ENCODE measurements around the gene MEFV. TPM values are rescaled to one million over a fixed set of nuclear protein-coding genes. Genes with fewer than 3 reads are reported as not detected.

The MEFV gene
- total and polyA plus RNA-seq, 10 of the 15 experiments (the other 5 are each of a cell fraction or from before 2014, with no cell fraction given) = 0.03 to 0.11 (median 0.09) TPM; not detected in 5

DNA sequence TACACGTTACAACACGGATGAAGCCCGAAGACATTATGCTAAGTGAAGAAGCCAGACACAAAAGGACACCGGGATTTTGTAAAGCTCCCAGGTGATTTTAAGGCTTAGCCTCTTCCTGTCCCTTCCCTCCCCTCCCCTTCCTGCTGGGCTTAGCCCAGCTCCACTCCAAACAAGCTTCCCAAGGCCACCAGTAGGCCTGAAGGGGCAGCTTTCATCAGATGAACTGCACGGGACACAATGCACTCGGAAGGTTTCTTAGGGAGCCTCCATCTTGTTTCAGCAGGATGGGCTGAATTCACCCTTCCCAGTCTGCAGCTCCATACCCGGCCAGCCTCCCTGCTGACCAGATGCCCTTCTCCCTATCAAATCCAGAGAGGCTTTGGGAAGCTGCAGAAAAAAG is 10.4 kb downstream of the MEFV start:
- ChIA-PET CTCF (no interaction called here), SMC1A (ENCODE audit: uncharacterized antibody, unreplicated experiment) (no interaction called here), RAD21 (ENCODE audit: unreplicated experiment) (no interaction called here), POLR2A (no interaction called here)
- no peaks in the 10 kb centered on the region for H3K79me2 ChIP-seq (ENCODE audit: control insufficient read depth, insufficient read depth, low read length)
- H3K9ac ChIP-seq (ENCODE audit: control insufficient read depth, insufficient read depth, low read length) = no peak overlapping the region
- ATAC-seq (no peak), DNase-seq (ENCODE audit: low read depth, low spot score) (no peak), FAIRE-seq (no peak)
- WGBS (ENCODE audit: insufficient coverage, insufficient replicate concordance, low lambda C conversion rate, missing lambda C conversion rate) = 62% methylated on average over 7 of the region's 7 CpGs
- TF ChIP-seq, protein P1, sequence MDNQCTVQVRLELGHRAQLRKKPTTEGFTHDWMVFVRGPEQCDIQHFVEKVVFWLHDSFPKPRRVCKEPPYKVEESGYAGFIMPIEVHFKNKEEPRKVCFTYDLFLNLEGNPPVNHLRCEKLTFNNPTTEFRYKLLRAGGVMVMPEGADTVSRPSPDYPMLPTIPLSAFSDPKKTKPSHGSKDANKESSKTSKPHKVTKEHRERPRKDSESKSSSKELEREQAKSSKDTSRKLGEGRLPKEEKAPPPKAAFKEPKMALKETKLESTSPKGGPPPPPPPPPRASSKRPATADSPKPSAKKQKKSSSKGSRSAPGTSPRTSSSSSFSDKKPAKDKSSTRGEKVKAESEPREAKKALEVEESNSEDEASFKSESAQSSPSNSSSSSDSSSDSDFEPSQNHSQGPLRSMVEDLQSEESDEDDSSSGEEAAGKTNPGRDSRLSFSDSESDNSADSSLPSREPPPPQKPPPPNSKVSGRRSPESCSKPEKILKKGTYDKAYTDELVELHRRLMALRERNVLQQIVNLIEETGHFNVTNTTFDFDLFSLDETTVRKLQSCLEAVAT (IDR thresholded peaks at IDR 0.05) = no peak
- TF ChIP-seq NR2F1 (conservative IDR thresholded peaks at IDR 0.05) = no peak
- TF ChIP-seq IKZF1 (conservative IDR thresholded peaks at IDR 0.05) = no peak
- TF ChIP-seq MYB (IDR thresholded peaks at IDR 0.05; ENCODE audit: borderline replicate concordance, low read depth, low read length) = no peak
- TF ChIP-seq MTA3 (IDR thresholded peaks at IDR 0.05; ENCODE audit: borderline replicate concordance, low read length) = no peak
- no peak for TF ChIP-seq KDM1A (IDR thresholded peaks at IDR 0.05; ENCODE audit: borderline replicate concordance)
- no peak for TF ChIP-seq SMAD1 (IDR thresholded peaks at IDR 0.05; ENCODE audit: low read depth, partially characterized antibody)
- no peak for TF ChIP-seq ZNF274 (IDR thresholded peaks at IDR 0.05; ENCODE audit: insufficient read depth, insufficient read length)
- no peak for TF ChIP-seq RAD51 (IDR thresholded peaks at IDR 0.05)
- TF ChIP-seq, protein P2, sequence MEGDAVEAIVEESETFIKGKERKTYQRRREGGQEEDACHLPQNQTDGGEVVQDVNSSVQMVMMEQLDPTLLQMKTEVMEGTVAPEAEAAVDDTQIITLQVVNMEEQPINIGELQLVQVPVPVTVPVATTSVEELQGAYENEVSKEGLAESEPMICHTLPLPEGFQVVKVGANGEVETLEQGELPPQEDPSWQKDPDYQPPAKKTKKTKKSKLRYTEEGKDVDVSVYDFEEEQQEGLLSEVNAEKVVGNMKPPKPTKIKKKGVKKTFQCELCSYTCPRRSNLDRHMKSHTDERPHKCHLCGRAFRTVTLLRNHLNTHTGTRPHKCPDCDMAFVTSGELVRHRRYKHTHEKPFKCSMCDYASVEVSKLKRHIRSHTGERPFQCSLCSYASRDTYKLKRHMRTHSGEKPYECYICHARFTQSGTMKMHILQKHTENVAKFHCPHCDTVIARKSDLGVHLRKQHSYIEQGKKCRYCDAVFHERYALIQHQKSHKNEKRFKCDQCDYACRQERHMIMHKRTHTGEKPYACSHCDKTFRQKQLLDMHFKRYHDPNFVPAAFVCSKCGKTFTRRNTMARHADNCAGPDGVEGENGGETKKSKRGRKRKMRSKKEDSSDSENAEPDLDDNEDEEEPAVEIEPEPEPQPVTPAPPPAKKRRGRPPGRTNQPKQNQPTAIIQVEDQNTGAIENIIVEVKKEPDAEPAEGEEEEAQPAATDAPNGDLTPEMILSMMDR (IDR thresholded peaks at IDR 0.05 in 2 of 3, conservative IDR thresholded peaks at IDR 0.05 in 1 of 3; ENCODE audit: control insufficient read depth in 2 of 3, extremely low read depth in 1 of 3, insufficient read depth in 1 of 3, low read depth in 3 of 3, low read length in 3 of 3) = no peak
- TF ChIP-seq RAD21 (IDR thresholded peaks at IDR 0.05; ENCODE audit: insufficient read depth, low read depth, low read length) = no peak
- TF ChIP-seq SMAD5 (IDR thresholded peaks at IDR 0.05; ENCODE audit: low read depth) = no peak
- TF ChIP-seq, protein P3, sequence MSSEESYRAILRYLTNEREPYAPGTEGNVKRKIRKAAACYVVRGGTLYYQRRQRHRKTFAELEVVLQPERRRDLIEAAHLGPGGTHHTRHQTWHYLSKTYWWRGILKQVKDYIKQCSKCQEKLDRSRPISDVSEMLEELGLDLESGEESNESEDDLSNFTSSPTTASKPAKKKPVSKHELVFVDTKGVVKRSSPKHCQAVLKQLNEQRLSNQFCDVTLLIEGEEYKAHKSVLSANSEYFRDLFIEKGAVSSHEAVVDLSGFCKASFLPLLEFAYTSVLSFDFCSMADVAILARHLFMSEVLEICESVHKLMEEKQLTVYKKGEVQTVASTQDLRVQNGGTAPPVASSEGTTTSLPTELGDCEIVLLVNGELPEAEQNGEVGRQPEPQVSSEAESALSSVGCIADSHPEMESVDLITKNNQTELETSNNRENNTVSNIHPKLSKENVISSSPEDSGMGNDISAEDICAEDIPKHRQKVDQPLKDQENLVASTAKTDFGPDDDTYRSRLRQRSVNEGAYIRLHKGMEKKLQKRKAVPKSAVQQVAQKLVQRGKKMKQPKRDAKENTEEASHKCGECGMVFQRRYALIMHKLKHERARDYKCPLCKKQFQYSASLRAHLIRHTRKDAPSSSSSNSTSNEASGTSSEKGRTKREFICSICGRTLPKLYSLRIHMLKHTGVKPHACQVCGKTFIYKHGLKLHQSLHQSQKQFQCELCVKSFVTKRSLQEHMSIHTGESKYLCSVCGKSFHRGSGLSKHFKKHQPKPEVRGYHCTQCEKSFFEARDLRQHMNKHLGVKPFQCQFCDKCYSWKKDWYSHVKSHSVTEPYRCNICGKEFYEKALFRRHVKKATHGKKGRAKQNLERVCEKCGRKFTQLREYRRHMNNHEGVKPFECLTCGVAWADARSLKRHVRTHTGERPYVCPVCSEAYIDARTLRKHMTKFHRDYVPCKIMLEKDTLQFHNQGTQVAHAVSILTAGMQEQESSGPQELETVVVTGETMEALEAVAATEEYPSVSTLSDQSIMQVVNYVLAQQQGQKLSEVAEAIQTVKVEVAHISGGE (CRISPR knock-in tag; IDR thresholded peaks at IDR 0.05) = no peak
- no peak for TF ChIP-seq SMC3 (IDR thresholded peaks at IDR 0.05; ENCODE audit: borderline replicate concordance, low read length)
- H3K4me3 ChIP-seq = no peak overlapping the region
- H3K4me1 ChIP-seq (ENCODE audit: control insufficient read depth, insufficient read depth, low read length) = no peaks in the 10 kb centered on the region
- intact Hi-C loops (cut with micrococcal nuclease; ENCODE audit: unreplicated experiment) (no loop called here), in situ Hi-C loops (cut with MboI) (no loop called here)
- no peaks in the 10 kb centered on the region for H3K9me3 ChIP-seq (replicated peaks; ENCODE audit: control insufficient read depth, insufficient read depth, low read length)
- H3K4me2 ChIP-seq (ENCODE audit: control insufficient read depth, insufficient read depth) = no peak overlapping the region
- BruUV-seq (replicated peaks) = no TSS peak
- H2AFZ ChIP-seq (ENCODE audit: control insufficient read depth, low read depth, low read length) = no peak overlapping the region
- H3K36me3 ChIP-seq (ENCODE audit: control insufficient read depth in 2 of 2, insufficient read depth in 2 of 2, low read length in 1 of 2) = no peaks in the 10 kb centered on the region
- no peaks in the 10 kb centered on the region; a peak in 1 of 4 replicates for H3K27me3 ChIP-seq (replicated peaks in 1 of 2; ENCODE audit: control insufficient read depth in 2 of 2, insufficient read depth in 2 of 2, low read length in 1 of 2)
- no peaks in the 10 kb centered on the region for H4K20me1 ChIP-seq (ENCODE audit: control insufficient read depth, insufficient read depth)
- no peak overlapping the region for H3K27ac ChIP-seq (ENCODE audit: control insufficient read depth, insufficient read depth)
